ENCODE measurements around the gene TSPO. TPM values are rescaled to one million over a fixed set of nuclear protein-coding genes. Genes with fewer than 3 reads are reported as not detected.
A peak's percentile ranks its signal among the peaks of the same experiment; 100 is the strongest.
"Not testable (repeated sequence)": the region's sequence is repeated elsewhere in the genome, so short reads cannot be mapped to it uniquely, and the experiment has no call there.

TSPO gene
- total RNA-seq, 6 experiments from 2014 or later: 325 to 442 (median 361) TPM

- Mint-ChIP-seq H3K9me3 (no peaks in the 10 kb centered on the region), H3K4me3 (no peak overlapping the region), H3K4me1 (ENCODE audit: low read depth) (no peaks in the 10 kb centered on the region), H3K27me3 (ENCODE audit: insufficient read depth) (peaks cover 2% of the 10 kb centered on the region; the same call in 1 of the 2 replicates), H3K36me3 (ENCODE audit: low read depth) (peaks cover 4% of the 10 kb centered on the region), H3K27ac (no peak overlapping the region)
- TF ChIP-seq CTCF (IDR thresholded peaks at IDR 0.05): no peak
- no peak for DNase-seq
Measured at GRCh38 chr22:43135565-43135964, 15.8 kb upstream of the TSPO start.

- H3K9me3 Mint-ChIP-seq: no peaks in the 10 kb centered on the region
- no peak for DNase-seq
- H3K27ac Mint-ChIP-seq: no peak overlapping the region
- H3K27me3 Mint-ChIP-seq (ENCODE audit: insufficient read depth): peaks cover 2% of the 10 kb centered on the region; the same call in 1 of the 2 replicates
- H3K36me3 Mint-ChIP-seq (ENCODE audit: low read depth): peaks cover 4% of the 10 kb centered on the region
- H3K4me1 Mint-ChIP-seq (ENCODE audit: low read depth): no peaks in the 10 kb centered on the region
- H3K4me3 Mint-ChIP-seq: no peak overlapping the region
- peak; percentile 83 for TF ChIP-seq CTCF (IDR thresholded peaks at IDR 0.05)
Measured at GRCh38 chr22:43136255-43136654, 15.1 kb upstream of the TSPO start.

GRCh38 chr22:43136801-43137200, 14.6 kb upstream of the TSPO start:
- H3K27ac Mint-ChIP-seq: no peak overlapping the region

GRCh38 chr22:43142880-43143562, 8.3 kb upstream of the TSPO start, which contains the start of gene MCAT:
Gene MCAT, minus strand, starts transcription at chr22:43143398. Its CDS starts 50 bp downstream, at chr22:43143348.
- Mint-ChIP-seq H3K4me1 (ENCODE audit: low read depth) (0 out of 2 replicates have a peak, but pooled peaks cover 4% of the 10 kb centered on the region), H3K27ac (peak within 1 kb of the TSS; percentile 79), H3K4me3 (peak within 1 kb of the TSS; percentile 89), H3K36me3 (ENCODE audit: low read depth) (peaks cover 4% of the 10 kb centered on the region), H3K9me3 (no peaks in the 10 kb centered on the region), H3K27me3 (ENCODE audit: insufficient read depth) (no peaks in the 10 kb centered on the region; the same call in 1 of the 2 replicates)
- DNase-seq: peak; percentile 45
- TF ChIP-seq CTCF (IDR thresholded peaks at IDR 0.05): peak; percentile 14; the same call in 1 of the 2 replicates

More at GRCh38 chr22:43136801-43137200, 14.6 kb upstream of the TSPO start:
- Mint-ChIP-seq H3K4me1 (ENCODE audit: low read depth) (no peaks in the 10 kb centered on the region), H3K27me3 (ENCODE audit: insufficient read depth) (peaks cover 2% of the 10 kb centered on the region; the same call in 1 of the 2 replicates), H3K36me3 (ENCODE audit: low read depth) (peaks cover 4% of the 10 kb centered on the region), H3K9me3 (no peaks in the 10 kb centered on the region), H3K4me3 (no peak overlapping the region)
- no peak for TF ChIP-seq CTCF (IDR thresholded peaks at IDR 0.05)
- no peak for DNase-seq

GRCh38 chr22:43144949-43145348, 6.4 kb upstream of the TSPO start:
- no peak overlapping the region for H3K4me3 Mint-ChIP-seq

GRCh38 chr22:43145371-43145770, 6.0 kb upstream of the TSPO start:
- not testable (repeated sequence) for DNase-seq; H3K36me3 Mint-ChIP-seq (ENCODE audit: low read depth); H3K9me3 Mint-ChIP-seq; H3K27ac Mint-ChIP-seq; H3K4me1 Mint-ChIP-seq (ENCODE audit: low read depth); H3K27me3 Mint-ChIP-seq (ENCODE audit: insufficient read depth); H3K4me3 Mint-ChIP-seq

More at GRCh38 chr22:43144949-43145348, 6.4 kb upstream of the TSPO start:
- no peak for TF ChIP-seq CTCF (IDR thresholded peaks at IDR 0.05)
- peaks cover 1% of the 10 kb centered on the region for H3K27me3 Mint-ChIP-seq (ENCODE audit: insufficient read depth)
- H3K4me1 Mint-ChIP-seq (ENCODE audit: low read depth): 0 out of 2 replicates have a peak, but pooled peaks cover 4% of the 10 kb centered on the region
- H3K36me3 Mint-ChIP-seq (ENCODE audit: low read depth): peaks cover 3% of the 10 kb centered on the region
- DNase-seq: no peak
- no peaks in the 10 kb centered on the region for H3K9me3 Mint-ChIP-seq
- H3K27ac Mint-ChIP-seq: no peak overlapping the region

- H3K4me3 Mint-ChIP-seq; H3K9me3 Mint-ChIP-seq; H3K27ac Mint-ChIP-seq; H3K27me3 Mint-ChIP-seq (ENCODE audit: insufficient read depth); H3K36me3 Mint-ChIP-seq (ENCODE audit: low read depth); DNase-seq: not testable (repeated sequence)
- H3K4me1 Mint-ChIP-seq (ENCODE audit: low read depth): 0 out of 2 replicates have a peak, but pooled peaks cover 10% of the 10 kb centered on the region
Measured at GRCh38 chr22:43146332-43146731, 5.0 kb upstream of the TSPO start.
